GM13977 (cell line): ENCODE data around the gene KCNIP4.

Experiments
- DNase-seq: peaks from one replicate; pipeline ENCODE4 v3.0.0; 2012; ENCODE audit warnings: low spot score
- in situ Hi-C: fragments of 300-500 bp; cut with MboI; formaldehyde crosslinking; loops from one replicate; pipeline ENCODE4 v1.12.0; 2022; ENCODE audit warnings: low sequenced_read_pairs, low pct_unique_long_range_greater_than_20kb, mixed read lengths, inconsistent platforms; ENCODE audit not compliant: unreplicated experiment
- TF ChIP-seq, protein P1 (sequence below): IDR thresholded peaks from 2 replicates; pipeline ENCODE4 v1.5.1; 2012; ENCODE audit warnings: mild to moderate bottlenecking, control low read depth; ENCODE audit not compliant: insufficient read depth; ENCODE audit errors: extremely low read depth, missing control alignments

The KCNIP4 gene

DNA sequence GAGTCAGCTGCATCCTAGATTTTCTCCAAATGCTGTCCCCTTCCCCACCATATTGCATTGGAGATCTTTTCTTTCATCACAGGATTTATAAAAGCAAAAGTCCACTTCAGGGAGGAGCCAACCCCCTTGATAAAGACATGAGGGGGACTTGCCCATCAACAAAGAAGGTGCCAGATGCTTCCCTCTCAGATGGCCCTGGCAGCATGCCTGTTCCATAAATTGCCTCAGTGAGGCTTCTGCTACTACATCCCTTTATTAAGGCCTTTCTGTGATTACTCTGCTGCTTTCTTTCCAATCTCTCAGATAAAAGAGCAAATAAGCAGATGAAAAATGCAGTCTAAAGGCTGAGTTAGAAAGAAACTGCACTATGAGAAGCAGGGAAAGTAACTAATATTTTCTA is 736.7 kb downstream of the KCNIP4 start:
- TF ChIP-seq, protein P1, sequence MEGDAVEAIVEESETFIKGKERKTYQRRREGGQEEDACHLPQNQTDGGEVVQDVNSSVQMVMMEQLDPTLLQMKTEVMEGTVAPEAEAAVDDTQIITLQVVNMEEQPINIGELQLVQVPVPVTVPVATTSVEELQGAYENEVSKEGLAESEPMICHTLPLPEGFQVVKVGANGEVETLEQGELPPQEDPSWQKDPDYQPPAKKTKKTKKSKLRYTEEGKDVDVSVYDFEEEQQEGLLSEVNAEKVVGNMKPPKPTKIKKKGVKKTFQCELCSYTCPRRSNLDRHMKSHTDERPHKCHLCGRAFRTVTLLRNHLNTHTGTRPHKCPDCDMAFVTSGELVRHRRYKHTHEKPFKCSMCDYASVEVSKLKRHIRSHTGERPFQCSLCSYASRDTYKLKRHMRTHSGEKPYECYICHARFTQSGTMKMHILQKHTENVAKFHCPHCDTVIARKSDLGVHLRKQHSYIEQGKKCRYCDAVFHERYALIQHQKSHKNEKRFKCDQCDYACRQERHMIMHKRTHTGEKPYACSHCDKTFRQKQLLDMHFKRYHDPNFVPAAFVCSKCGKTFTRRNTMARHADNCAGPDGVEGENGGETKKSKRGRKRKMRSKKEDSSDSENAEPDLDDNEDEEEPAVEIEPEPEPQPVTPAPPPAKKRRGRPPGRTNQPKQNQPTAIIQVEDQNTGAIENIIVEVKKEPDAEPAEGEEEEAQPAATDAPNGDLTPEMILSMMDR, result no peak
- in situ Hi-C loops, result no loop called here
- no peak for DNase-seq

DNA sequence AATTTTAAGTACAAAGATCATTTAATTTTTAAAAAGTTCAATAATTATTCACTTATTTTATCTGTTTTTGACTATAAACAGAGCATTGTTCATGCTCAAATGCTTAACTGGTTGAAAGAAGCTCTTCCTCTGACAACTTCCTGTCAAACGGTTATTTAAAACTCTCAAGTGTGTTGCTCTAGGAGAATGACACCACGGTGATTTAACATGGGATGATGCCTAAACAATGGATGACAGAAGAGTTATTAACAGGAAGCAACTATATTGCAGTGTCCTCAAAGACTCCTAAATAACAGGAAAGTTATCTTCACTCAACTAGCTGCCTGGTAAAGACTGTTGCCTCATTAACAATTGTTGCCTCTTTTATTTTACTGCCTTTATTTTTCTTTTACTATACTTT is 738.7 kb downstream of the KCNIP4 start:
- no peak for DNase-seq
- TF ChIP-seq, protein P1, result no peak
- in situ Hi-C loops, result no loop called here

DNA sequence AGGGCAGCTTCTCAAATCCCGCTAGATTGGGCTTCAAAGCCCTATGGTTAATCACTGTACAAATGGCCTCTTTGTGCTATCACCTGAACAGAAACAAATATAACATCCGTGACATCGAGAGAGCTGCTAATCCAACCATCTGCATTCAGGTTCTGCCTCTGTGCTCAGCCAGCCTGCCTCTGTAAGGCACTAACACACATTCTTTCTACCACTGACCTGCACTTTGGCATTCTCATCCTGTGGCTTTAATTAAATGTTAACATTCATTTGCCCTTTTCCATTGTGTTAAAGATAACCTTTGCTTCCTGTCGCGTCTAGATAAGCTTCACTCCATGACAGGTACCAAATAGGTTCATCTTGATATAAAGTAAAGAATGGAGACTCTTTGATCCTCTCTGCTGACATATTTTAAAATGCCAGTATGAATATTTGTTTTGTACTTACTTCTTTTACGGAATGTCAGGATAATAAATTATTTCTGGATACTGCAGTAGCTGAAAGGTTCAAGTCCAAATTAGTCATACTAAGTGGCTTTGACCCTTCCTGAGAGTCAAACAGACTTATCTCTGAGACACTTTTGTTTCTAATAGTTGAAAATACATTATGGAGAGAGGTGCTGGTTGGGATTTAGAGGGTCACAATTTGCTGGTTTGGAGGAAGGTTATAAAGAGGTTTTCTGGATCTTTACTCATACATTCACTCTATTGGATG is 742.6 kb downstream of the KCNIP4 start:
- no peak for DNase-seq
- in situ Hi-C loops, result no loop called here
- TF ChIP-seq, protein P1, result no peak

GRCh38 chr4:21203416-21203815 is 745.2 kb downstream of the KCNIP4 start:
- DNase-seq, result no peak
- TF ChIP-seq, protein P1, result no peak
- in situ Hi-C loops, result no loop called here

- TF ChIP-seq, protein P1, result no peak
- in situ Hi-C loops, result no loop called here
- no peak for DNase-seq
These were observed 745.6 kb downstream of the KCNIP4 start for GRCh38 chr4:21202959-21203358.

- DNase-seq, result no peak
- TF ChIP-seq, protein P1, result no peak
- in situ Hi-C loops, result no loop called here
These were observed 749.9 kb downstream of the KCNIP4 start for GRCh38 chr4:21198683-21199082.
